HG02870 (cell line): Measurements from ENCODE around the gene COMMD3.
A peak's percentile ranks its signal among the peaks of the same experiment; 100 is the strongest.
"Not testable (repeated sequence)": the region's sequence is repeated elsewhere in the genome, so short reads cannot be mapped to it uniquely, and the experiment has no call there.

Source experiments
- ATAC-seq: cut with Tn5 transposase; IDR thresholded peaks from one replicate; pipeline ENCODE4 v1.9.1; 2021; ENCODE audit warnings: mild to moderate bottlenecking, moderate library complexity; ENCODE audit not compliant: unreplicated experiment

Gene COMMD3

GRCh38 chr10:22316286-22317075 lies at the start of gene COMMD3:
COMMD3 (plus strand) TSS chr10:22316388; CDS start chr10:22316418, 30 bp downstream.
- peak; percentile 62 for ATAC-seq

DNA sequence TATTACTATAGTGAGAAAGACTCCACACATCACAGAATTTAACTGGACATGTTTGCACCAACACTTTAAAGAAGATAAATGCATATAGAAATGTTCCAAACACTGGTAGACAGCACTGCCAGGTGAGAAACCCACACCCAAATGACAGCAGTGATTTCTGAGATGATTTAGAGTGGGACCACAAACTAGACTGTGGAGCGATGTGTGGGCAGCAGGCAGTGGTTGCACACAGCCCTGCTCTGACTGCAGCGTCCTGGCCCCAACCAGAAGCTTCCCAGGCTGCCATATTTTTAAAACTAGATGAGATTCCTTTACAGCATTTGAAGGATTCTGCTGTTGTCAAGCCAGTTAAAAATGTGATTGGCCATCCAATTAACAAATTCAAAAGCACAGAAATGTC lies 47.7 kb upstream of the COMMD3 start:
- no peak for ATAC-seq

DNA sequence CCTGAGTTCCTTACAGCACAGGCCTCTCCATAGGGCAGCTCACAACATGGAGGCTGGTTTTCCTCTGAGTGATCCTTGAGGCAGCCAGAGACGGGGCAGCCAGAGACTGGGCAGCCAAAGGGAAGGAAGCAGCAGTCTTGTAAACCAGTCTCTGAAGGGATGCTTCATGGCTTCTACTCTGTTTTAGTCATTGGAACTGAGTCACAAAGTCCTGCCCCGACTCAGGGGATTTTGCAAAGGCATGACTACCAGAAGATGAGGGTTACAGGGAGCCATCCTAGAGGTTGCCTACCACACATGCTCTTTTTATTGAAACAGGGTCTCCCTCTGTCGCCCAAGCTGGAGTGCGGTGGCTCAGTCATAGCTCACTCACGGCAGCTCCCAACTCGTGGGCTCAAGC lies 44.4 kb upstream of the COMMD3 start:
- ATAC-seq, result no peak

GRCh38 chr10:22278441-22278782 lies 37.8 kb upstream of the COMMD3 start:
- no peak for ATAC-seq

- no peak for ATAC-seq
These were observed 36.1 kb upstream of the COMMD3 start for GRCh38 chr10:22280078-22280477.

DNA sequence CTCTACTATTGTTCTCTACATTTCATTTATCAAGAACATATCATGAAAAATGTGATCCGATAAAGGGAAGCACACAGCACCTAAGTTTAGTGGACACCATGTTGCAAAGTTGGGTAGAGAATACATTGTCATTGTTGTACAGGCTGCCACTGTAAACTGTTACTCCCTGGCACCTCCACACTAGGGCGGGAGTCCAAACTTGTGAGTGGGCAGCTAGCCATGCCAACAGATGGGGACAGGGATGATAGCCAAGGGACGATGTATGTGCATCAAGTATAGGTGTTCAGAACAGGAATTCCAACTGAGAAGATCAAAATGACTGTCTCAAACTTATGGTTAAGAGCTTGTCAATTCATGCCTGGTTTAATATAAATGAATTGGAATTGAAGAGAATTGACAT lies 31.1 kb upstream of the COMMD3 start:
- ATAC-seq, result no peak

- ATAC-seq, result no peak
These were observed 22.3 kb upstream of the COMMD3 start for GRCh38 chr10:22293747-22294404.

- no peak for ATAC-seq
These were observed 21.5 kb upstream of the COMMD3 start for GRCh38 chr10:22294694-22295093.

- ATAC-seq, result no peak
These were observed 15.0 kb upstream of the COMMD3 start for GRCh38 chr10:22301193-22301592.

DNA sequence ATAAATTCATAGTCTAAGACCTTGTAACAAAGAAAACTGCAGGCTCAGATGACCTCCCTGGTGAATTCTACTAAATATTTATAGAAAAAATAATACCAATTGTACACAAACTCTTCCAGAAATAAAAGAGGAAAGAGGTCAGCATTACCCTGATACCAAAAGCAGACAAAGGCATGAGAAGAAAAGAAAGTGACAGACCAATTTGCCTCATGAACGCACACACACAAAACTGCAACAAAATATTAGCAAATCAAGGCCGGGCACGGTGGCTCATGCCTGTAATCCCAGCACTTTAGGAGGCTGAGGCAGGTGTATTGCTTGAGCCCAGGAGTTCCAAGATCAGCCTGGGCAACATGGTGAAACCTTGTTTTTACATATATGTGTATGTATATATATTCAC lies 12.7 kb upstream of the COMMD3 start:
- ATAC-seq, result no peak

DNA sequence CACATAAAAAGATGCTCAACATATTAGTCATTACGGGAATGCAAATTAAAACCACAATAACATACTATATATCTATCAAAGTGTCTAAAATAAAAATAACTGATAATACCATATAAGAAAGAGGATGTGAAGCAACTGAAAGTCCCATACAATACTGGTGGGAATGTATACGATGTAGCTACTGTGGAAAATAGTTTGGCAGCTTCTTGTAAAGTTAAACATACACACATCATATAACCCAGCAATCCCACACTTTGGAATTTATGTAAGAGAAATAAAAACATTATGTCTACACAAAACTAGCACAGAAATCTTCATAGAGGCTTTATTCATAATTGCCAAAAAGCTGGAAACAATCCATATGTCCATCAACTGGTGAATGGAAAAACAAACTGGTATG lies 10.5 kb upstream of the COMMD3 start:
- ATAC-seq, result no peak

DNA sequence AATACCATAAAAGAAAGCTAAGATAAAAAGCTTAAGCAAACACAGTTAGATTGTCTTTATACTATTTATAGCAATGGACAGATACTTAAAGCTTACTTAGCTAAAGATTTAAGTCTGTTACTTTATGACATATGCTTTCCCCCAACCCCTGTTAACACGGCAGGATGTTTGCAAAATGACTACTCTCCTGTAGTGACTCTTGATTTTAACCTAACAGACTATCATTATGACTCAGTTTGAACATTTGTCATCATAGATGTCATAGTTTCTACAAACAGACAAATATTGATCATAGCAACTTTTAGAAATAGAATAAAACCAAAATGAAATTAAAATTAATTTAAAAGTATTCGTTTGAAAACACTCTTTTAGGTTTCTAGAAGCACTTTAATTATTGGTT lies 7.8 kb upstream of the COMMD3 start:
- peak; percentile 99 for ATAC-seq

GRCh38 chr10:22309180-22310000 lies 6.8 kb upstream of the COMMD3 start:
- ATAC-seq, result no peak

GRCh38 chr10:22310012-22310411 lies 6.2 kb upstream of the COMMD3 start:
- ATAC-seq, result not testable (repeated sequence)

DNA sequence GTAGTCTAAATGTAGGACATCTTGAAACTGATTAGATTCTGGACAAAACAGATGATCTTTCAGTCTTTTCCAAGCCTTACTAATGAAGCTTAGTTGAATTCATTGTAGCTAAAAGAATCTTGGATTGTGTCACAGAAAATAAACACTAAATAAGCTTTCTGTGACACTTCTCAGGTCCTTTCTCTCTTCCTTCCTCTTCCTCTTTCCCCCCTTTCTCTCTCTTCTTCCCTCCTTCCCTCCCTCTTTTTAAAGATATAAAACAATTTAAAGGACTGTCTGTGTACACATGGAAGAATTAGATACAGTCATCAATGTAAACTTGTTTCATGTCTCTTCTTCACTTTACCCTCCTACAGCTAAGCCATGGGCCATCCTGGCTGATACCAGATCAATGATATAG lies 5.3 kb upstream of the COMMD3 start:
- ATAC-seq, result no peak

GRCh38 chr10:22314852-22315251 lies 1.3 kb upstream of the COMMD3 start:
- no peak for ATAC-seq

GRCh38 chr10:22315455-22316285 lies 518 bp upstream of the COMMD3 start:
- ATAC-seq, result peak; percentile 20

DNA sequence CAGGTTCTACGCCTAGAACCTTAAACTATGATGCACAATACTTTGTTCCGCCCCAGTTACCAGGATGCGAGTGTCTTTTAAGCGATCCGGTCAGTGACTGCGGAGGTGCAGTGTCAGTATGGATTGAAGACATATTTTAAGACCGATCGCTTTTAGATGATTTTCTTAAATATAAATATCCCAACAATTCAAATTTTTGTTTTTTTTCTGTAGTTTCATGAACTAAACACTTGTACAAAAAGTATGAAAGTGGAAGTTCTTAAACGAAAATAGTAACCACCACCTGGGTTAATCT lies 835 bp downstream of the COMMD3 start:
- ATAC-seq, result peak; percentile 18

DNA sequence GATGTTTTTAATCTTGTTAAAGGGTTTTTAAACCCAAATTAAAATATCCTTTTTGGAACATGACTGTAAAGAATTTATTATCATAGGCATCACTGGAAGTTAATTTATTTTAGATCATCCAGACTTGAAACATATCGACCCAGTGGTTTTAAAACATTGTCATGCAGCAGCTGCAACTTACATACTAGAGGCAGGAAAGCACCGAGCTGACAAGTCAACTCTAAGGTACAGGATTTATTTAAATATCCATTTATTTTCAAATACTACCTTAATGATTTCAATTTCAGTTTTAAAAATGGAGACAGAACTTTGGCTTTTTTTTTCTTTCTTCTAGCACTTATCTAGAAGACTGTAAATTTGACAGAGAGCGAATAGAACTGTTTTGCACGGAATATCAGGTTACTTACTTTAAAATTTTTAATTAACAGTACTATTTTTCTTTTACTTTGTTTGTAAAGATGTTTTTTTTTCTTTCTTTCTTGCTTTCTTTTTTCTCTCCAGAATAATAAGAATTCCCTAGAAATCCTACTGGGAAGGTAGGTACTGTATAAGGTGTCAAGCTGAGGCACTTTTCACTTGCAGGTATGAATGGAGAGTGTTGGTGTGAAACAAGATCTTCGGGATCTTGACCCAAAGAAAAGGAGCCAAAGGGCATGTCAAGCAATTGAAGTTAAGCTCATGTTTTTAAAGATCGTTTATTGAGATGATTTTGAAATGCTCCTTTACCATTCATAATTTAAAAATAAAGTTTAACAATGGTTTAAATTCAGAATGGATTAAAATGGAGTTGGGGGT lies 1.8 kb downstream of the COMMD3 start:
- no peak for ATAC-seq

GRCh38 chr10:22318772-22319171 lies 2.6 kb downstream of the COMMD3 start:
- ATAC-seq, result no peak
